GM21723 (cell line): ENCODE measurements around the gene FOLR2.
"Not testable (repeated sequence)": the region's sequence is repeated elsewhere in the genome, so short reads cannot be mapped to it uniquely, and the experiment has no call there.

ENCODE experiments used
- ATAC-seq: cut with Tn5 transposase; IDR thresholded peaks from one replicate; pipeline ENCODE4 v1.9.1; 2021; ENCODE audit warnings: mild to moderate bottlenecking, moderate library complexity; ENCODE audit not compliant: unreplicated experiment

Gene FOLR2

DNA sequence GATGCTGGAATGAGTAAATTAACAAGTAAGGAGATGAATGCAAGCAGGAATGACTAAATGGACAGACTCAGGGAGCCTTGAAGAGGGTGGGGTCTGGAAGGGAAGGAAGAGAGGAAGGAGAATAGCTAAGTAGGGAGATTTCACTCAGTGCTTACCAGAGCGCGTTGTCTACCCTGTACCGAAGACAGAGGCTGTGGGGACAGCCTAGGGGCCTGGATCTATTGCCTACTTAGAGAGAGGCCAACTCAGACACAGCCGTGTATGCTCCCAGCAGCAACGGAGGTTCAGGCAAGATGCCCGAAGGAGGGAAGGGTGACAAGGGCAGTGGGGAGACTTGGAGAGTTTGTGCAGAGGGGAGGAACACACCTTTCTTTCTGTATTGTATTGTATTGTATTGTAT, at the start of gene FOLR2:
TSS of gene FOLR2 (plus strand) at position 157 of the 400 bp plus-strand sequence. CDS start 1,791 bp downstream, outside the sequence.
- ATAC-seq = no peak

DNA sequence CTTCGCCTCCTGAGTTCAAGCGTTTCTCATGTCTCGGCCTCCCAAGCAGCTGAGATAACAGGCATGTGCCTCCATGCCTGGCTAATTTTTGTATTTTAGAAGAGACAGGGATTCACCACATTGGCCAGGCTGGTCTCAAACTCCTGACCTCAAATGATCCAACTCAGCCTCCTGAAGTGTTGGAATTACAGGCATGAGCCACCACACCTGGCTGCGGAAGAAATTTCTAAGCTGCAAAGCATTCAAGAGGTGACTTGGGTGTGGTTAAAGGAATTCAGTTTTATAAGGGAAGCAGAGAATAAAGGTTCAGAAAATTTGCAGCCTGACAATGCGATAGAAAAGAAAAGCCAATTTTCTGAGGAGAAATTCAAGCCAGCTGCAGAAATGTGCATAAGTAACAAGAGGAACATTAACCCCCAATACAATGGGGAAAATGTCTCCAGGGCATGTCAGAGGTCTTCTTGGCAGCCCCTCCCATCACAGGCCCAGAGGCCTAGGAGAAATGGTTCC, 47.5 kb upstream of the FOLR2 start:
- not testable (repeated sequence) for ATAC-seq

DNA sequence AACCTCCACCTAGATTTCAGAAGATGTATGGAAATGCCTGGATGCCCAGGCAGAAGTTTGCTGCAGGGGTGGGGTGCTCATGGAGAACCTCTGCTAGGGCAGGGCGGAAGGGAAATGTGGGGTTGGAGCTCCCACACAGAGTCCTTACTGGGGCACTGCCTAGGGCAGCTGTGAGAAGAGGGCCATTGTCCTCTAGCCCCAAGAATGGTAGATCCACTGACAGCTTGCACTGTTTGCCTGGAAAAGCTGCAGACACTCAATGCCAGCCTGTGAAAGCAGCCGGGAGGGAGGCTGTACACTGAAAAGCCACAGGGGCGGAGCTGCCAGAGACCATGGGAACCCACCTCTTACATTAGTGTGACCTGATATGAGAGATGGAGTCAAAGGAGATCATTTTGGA, 46.8 kb upstream of the FOLR2 start:
- ATAC-seq = not testable (repeated sequence)

DNA sequence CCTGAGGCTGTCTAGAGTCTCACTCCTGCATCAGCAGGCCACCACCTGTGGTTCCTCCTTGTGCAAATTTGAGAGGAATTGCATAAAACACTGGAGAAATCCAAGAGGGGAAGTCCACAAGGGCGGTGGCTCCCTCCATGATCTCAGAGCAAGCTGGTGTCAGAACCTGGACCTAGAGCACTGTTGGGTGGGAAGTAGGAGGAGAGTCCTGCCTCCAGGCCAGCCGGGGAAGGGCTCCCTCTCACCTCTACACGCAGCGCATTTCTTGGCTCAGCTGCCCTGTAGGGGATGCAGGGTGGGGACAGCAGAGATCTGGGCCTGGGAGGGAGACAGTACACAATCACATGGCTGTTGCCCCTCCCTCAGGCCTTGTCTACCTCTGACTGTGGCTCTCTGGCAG, 44.6 kb upstream of the FOLR2 start:
- ATAC-seq = not testable (repeated sequence)

DNA sequence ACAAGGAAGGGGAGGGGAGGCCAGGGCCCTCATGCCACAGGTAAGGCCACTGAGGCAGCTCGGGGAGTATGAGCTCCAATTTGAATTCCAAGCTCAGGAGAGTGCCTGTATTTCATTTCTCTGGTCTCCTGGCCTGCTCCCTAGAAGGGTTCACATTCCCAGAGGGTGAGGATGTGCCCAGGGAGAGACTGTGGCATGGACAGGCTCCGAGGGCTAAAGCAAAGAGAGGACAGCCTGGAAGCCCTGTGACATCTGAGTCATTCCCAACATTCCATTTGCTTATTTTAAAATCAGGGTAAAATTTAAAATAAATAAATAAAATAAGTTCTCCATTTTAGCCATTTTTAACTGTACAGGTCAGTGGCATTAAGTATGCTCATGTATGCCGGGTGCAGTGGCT, 43.3 kb upstream of the FOLR2 start:
- ATAC-seq = no peak

DNA sequence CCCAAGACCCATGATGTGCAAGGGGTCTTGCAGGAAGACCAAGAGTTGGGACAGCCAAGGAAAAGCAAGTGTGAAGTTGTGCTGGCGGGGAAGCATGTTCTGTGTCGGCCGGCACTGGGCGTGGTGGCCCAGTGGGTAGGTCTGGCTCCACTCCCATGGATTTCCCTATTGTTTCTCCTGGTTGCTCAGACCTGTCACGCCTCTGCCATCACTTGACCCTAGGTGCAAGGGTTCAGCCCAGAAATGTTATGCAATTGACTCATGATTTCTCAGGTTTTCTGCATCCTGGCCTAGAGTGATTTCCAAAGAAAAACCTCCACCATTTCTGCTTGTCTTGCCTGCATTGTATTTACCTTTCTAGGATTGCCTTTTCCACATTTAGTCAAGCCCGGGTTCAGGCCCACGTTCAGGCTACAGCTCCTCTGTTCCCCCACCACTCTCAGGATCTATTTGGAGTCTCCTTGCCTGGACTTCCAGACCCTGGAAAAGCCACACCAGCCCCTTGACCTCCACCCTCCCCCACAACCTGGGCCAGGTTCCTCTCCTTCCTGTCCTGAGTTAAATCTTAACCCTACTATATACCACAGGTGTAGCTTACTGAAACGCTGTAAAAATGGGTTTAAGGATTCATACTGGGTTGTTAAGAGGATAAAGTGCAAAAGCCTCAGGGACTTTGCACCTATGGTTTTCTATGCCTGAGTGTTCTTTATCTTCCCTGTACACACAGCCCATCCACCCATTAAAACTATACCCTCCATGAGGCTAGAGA, 42.1 kb upstream of the FOLR2 start:
- no peak for ATAC-seq

GRCh38 chr11:72177656-72178055, 38.9 kb upstream of the FOLR2 start:
- no peak for ATAC-seq

- no peak for ATAC-seq
These were observed 37.4 kb upstream of the FOLR2 start for GRCh38 chr11:72179049-72179803.

GRCh38 chr11:72179804-72180396, 36.7 kb upstream of the FOLR2 start:
- ATAC-seq = no peak

GRCh38 chr11:72180892-72181552, 35.6 kb upstream of the FOLR2 start:
- not testable (repeated sequence) for ATAC-seq

DNA sequence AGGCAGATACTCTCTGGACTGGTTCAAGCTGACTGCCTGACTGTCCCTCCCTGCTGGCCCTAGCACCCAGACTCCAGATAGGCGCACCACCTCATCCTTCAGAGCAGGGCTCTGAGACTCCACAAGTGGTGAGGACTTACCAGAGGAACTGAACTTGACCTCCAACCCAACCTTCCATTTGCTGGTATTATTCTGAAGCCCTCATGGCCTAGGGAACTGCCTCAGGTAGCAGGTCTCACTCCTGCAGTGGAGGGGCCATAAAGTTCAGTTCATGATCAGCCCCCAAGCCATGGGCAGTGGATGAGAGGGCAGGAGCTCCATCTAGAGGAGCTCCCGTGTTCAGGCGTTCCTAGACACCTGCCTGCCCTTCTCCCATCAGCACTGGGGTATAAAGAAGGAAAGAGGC, 35.0 kb upstream of the FOLR2 start:
- not testable (repeated sequence) for ATAC-seq

DNA sequence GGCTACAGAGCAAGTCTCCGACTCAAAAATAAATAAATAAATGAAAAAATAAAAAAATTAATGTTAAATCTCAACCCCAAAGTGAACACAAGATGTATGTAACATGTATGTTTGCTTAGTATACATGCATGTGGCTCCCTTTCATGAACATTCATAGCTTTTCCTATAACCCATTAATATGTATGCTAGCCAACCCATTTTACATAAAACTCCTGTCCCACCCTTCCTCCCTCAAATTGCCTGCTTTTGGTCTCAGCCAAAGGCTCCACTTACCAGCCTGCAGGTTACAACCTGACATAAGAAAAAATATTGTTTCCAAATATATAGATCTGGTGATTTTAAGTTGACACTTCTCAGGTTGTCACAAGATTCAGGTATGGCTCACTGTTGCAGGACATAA, 28.3 kb upstream of the FOLR2 start:
- ATAC-seq = no peak

- ATAC-seq = no peak
These were observed 26.9 kb upstream of the FOLR2 start for GRCh38 chr11:72189455-72190250.

DNA sequence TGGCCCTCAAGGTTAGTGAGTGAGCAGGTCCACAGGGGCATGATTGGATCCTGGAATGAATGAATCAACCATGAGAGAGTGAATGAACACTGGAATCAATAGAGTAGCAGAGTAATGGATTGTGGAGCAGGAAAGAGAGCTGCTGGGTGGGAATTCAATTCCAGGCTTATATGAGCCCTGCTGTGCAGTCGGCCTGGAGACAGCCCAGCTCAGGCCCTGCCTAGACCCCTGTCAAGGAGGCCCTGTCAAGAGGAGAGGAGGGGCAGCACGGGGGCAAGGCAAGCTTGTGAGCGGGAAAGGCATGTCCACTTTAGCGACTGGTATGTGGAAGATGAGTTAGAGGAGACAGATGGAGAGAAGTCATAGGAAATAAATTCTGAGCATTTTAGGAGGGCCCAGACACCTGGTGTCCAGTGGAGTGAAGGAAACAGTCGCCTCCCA, 25.9 kb upstream of the FOLR2 start:
- no peak for ATAC-seq

- ATAC-seq = no peak
These were observed 24.6 kb upstream of the FOLR2 start, which contains the start of gene FOLR1 for GRCh38 chr11:72191961-72192381. TSS of gene FOLR1 (plus strand) at chr11:72192140. CDS start at chr11:72192174, 34 bp downstream.

DNA sequence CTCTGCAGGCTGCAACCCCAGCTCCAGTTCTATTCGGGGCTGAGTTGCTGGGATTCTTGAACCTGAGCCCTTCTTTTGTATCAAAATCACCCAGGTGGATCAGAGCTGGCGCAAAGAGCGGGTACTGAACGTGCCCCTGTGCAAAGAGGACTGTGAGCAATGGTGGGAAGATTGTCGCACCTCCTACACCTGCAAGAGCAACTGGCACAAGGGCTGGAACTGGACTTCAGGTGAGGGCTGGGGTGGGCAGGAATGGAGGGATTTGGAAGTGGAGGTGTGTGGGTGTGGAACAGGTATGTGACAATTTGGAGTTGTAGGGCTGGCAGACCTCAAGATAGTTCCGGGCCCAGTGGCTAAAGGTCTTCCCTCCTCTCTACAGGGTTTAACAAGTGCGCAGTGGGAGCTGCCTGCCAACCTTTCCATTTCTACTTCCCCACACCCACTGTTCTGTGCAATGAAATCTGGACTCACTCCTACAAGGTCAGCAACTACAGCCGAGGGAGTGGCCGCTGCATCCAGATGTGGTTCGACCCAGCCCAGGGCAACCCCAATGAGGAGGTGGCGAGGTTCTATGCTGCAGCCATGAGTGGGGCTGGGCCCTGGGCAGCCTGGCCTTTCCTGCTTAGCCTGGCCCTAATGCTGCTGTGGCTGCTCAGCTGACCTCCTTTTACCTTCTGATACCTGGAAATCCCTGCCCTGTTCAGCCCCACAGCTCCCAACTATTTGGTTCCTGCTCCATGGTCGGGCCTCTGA, 20.9 kb upstream of the FOLR2 start:
- ATAC-seq = no peak

DNA sequence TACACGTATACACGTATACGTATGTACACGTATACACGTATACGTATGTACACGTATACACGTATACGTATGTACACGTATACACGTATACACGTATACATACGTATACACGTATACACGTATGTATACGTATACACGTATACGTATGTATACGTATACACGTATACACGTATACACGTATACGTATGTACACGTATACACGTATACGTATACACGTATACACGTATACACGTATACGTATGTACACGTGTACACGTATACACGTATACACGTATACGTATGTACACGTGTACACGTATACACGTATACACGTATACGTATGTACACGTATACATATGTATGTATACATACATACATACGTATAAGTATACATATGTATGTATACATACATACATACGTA, 15.1 kb upstream of the FOLR2 start:
- not testable (repeated sequence) for ATAC-seq

DNA sequence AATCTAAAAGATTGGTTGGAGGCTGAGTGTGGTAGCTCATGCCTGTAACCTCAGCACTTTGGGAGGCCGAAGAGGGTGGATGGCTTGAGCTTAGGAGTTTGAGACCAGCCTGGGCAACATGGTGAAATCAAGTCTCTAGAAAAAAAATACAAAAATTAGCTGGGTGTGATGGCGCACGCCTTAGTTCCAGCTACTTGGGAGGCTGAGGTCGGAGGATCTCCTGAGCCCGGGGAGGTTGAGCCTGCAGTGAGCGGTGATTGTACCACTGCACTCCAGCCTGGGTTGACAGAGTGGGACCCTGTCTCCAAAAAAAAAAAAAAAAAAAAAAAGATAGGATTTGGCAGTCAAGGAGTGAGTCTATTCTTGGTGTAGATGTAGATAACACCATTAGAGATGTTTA, 14.0 kb upstream of the FOLR2 start:
- ATAC-seq = no peak

GRCh38 chr11:72203163-72203562, 13.4 kb upstream of the FOLR2 start:
- no peak for ATAC-seq
